ENCODE results near the gene COL25A1.
"Not testable (repeated sequence)": the region's sequence is repeated elsewhere in the genome, so short reads cannot be mapped to it uniquely, and the experiment has no call there.

COL25A1 gene

DNA sequence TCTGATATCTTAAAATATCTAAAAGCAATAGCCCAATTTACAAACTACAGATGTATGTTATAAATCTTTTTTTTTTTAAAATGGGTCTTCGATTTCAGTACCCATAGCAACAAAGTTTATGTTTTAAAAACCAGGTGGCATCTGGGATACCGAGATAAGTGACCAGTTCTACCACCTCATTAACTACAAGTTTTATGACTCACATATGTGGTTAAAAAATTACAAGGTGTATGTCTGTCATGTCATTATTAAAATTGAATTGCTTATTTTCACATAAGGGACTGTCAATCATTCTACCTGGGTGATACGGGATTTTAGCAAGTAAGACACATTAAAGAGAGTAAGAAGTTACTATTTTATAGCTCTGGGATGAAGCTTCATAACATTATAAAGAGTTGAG, 347.6 kb downstream of the COL25A1 start:
- DNase-seq: peak; percentile 47
- in situ Hi-C loops (cut with MboI; ENCODE audit: low pct_unique_long_range_greater_than_20kb, low sequenced_read_pairs): no loop called here

DNA sequence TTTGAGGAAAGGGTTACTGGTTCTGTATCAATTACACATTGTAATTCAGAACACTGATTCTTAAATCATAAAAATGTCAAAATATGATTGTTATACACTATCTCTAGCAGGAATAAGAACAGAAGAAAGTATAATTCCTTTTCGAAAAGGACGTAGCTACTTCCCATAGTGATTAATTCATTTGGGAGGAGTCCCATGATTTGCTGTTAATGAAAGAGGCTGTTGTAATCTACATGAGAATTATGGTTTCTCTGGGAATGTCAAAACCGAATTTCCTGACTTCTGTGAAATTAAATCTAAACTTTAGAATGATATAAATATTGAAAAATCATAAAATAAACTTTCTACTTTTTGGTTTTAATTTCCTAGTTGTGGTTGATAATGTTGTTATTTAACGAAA, 348.5 kb downstream of the COL25A1 start:
- DNase-seq: no peak
- in situ Hi-C loops (cut with MboI; ENCODE audit: low pct_unique_long_range_greater_than_20kb, low sequenced_read_pairs): no loop called here

DNA sequence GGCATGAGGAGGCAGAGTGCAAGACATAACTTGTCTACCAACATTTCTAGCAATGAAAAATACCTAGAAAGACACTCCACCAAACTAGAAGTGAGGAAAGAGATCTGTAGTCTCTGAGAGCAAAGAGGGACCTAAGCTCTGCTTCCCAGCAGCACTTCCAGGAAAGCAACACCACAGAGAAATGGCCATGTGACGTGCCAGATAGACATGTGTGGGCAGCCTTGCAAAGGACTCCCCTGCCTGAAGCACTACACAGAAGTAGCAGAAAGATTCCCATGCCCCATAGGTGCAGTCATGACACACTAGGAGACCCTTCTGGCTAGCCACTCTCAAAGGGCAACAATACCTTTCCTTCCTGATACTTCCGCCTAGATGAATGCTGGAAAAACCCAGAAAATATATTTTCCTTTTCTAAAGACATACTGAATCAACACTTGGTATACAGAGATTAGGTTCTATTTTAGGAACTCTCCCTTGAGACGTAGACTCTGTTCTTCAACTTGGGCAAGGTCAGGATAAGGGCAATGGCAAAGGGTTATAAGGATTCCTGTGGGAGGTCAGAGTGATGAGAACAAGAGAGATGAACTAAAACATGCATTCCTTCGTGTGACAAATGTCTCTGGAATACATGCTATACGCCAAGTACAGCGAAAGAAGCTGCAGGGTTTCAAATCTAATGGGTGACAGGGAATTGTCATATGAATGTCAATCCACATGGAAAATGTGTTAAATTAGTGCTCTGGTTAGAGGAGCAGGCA, 352.1 kb downstream of the COL25A1 start:
- DNase-seq: no peak
- in situ Hi-C loops (cut with MboI; ENCODE audit: low pct_unique_long_range_greater_than_20kb, low sequenced_read_pairs): no loop called here

- in situ Hi-C loops (cut with MboI; ENCODE audit: low pct_unique_long_range_greater_than_20kb, low sequenced_read_pairs): no loop called here
- no peak for DNase-seq
Observed at GRCh38 chr4:108947526-108947925, 354.9 kb downstream of the COL25A1 start.

DNA sequence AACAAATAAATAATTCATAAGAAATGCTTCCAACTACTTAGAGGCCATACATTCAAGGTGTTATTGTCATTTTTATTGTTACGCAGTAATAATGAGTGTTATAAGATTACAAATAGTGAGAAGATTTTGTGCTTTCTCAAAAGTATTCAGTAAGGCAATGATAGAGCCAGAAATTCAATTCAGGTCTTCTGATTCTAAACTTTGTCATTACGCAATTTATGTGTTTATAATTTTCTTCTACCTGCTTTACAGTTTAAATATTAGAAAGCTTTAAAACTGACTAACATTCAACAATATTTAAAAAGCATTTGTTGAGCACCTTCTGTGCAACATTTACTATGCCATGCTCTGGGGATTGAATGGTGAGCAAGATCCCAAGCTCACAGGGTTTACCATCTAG, 356.2 kb downstream of the COL25A1 start:
- in situ Hi-C loops (cut with MboI; ENCODE audit: low pct_unique_long_range_greater_than_20kb, low sequenced_read_pairs): no loop called here
- no peak for DNase-seq

DNA sequence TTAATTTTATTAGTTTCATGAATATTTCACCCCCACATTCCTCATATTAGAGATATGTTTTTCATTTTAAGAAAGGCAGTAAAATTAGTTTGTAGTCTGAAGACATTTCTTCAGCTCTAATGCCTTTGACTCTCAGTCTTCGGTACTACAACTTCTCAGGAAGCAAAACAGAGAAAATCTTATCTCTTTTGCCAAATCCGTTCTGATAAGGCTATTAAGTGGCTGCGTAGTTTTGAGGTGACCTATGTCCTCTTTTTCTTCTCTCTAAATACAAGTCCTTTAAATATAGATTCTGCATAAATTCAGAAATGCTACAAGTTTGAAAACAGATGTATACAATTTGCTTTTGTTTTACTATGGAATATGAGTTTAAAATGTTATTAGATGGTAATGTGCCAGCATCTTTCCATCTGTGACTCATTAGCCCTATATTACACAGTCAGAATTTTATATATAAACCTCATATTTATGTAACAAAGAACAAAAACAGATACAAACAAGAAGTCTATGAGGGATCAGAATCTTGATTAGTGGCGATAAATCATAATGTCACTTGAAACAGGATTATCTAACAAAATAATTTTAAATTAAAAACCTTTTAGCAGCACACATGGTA, 358.4 kb downstream of the COL25A1 start:
- in situ Hi-C loops (cut with MboI; ENCODE audit: low pct_unique_long_range_greater_than_20kb, low sequenced_read_pairs): no loop called here

DNA sequence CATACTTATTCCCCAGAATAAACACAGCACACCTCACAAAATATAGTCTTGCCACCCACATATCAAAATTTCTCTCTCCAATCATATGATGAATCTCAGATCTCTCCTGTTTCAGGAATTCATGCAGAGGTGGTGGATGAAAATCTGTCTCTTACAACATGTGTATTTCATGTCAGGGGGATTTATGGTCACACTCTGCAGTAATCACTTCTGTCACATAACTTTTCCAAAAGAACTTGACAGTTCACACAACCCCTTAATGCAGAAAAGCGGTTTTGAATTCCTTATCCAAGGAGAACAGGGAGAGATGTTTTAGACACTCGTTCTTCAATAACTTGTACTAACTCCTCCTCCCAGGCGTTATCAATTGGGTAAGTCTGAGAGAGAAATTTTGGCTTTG, 359.1 kb downstream of the COL25A1 start:
- in situ Hi-C loops (cut with MboI; ENCODE audit: low pct_unique_long_range_greater_than_20kb, low sequenced_read_pairs): no loop called here
- no peak for DNase-seq

More for the DNA sequence above, 358.4 kb downstream of the COL25A1 start:
- DNase-seq: no peak

DNA sequence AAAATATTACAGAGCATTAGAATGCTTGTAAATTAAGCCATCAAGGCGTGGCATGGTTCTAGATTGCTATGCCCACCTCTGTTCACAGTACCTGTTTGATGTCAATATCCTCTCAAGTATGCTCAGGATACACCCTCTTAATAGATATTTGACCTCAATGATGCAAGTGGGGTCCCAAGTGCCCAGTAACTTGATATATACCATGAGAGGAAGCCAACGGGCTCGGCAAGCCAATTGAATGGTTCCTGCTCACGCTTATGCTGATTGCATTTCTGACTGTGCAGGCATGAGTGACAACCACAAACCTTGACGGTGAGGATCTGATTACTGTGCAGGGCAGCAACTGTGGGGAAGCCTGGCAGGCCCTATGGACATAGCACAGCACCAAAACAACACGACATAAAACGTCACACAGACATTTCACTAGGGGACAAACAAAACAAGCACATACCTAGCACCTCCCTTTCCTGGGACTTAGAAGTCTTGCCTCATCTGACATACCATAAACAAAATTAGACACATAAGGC, 360.5 kb downstream of the COL25A1 start:
- DNase-seq: peak; percentile 46
- in situ Hi-C loops (cut with MboI; ENCODE audit: low pct_unique_long_range_greater_than_20kb, low sequenced_read_pairs): no loop called here

DNA sequence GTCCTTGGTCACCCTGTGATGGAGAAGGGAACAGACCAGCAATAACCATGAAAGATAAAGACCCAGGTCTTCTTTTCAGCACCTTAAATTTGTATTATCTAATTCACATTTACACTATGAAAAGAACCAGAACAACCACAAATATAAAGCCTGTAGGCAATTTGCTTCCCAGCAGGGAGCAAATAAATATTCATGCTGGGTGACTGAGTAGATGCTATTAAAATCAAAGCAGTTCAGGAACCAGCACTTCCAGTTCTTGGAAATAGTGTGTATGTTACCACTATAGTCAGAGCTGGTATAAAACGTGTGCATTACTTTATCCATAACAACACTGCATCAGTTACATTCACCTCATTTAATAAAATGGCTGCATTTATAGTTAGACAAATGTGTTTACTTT, 361.8 kb downstream of the COL25A1 start:
- in situ Hi-C loops (cut with MboI; ENCODE audit: low pct_unique_long_range_greater_than_20kb, low sequenced_read_pairs): no loop called here
- no peak for DNase-seq

DNA sequence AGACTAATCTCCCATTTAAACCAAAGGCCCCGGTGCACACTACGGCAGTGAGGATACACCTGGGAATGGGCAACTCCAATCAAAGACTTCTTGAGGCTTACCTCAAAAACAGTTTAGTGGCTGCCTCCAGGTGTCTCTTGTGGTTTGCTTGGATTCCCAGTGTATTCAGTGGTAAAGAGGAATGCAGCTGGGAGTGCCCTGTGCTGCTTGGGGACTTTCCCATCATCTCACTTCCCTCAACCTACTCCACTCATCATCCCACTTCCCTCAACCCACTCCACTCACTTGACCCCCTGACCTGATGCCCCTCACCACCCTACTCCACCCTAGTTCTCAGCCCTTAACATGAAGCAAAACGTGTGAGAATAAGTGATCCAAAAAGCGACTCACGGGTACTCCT, 362.3 kb downstream of the COL25A1 start:
- in situ Hi-C loops (cut with MboI; ENCODE audit: low pct_unique_long_range_greater_than_20kb, low sequenced_read_pairs): no loop called here
- DNase-seq: no peak

DNA sequence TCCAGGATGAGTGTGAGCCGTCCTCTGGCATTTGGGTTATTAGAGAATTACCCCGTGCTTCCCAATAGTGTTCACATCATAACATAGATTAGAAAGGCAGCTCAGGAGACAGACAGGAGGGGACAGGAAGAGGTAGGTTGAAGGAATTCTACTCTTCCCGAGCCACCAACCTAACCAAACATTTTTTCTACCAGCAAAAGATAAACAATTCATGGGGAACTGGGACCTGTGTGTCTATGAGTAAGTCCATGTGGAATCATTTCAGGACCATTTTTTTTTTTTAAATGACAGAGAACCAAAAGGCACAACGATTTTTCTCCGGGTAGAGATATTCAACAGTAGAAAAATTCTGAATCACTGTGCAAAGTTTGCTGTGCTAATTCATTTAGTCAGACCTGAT, 365.4 kb downstream of the COL25A1 start:
- no peak for DNase-seq
- in situ Hi-C loops (cut with MboI; ENCODE audit: low pct_unique_long_range_greater_than_20kb, low sequenced_read_pairs): no loop called here

- DNase-seq; in situ Hi-C loops (cut with MboI; ENCODE audit: low pct_unique_long_range_greater_than_20kb, low sequenced_read_pairs): not testable (repeated sequence)
Observed at GRCh38 chr4:108933925-108934324, 368.5 kb downstream of the COL25A1 start.

DNA sequence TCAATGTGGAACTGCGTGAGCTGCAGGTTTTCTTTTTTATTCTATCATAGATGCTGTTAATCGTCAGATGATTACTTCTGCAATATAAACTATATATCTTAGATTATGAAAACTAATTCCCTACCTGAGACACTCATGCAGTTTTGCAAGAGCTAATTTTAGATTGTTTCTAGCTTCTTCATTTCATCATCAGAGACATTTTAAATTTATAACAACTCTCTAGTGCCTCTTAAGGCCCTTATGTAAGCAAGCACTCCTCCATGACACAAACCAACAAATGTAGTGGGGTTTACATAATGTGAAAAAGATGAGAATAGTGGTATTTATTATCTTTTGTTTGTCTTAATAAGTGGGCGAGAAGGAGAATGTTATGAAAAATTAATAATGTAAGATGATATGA, 369.4 kb downstream of the COL25A1 start:
- DNase-seq: no peak
- in situ Hi-C loops (cut with MboI; ENCODE audit: low pct_unique_long_range_greater_than_20kb, low sequenced_read_pairs): no loop called here

DNA sequence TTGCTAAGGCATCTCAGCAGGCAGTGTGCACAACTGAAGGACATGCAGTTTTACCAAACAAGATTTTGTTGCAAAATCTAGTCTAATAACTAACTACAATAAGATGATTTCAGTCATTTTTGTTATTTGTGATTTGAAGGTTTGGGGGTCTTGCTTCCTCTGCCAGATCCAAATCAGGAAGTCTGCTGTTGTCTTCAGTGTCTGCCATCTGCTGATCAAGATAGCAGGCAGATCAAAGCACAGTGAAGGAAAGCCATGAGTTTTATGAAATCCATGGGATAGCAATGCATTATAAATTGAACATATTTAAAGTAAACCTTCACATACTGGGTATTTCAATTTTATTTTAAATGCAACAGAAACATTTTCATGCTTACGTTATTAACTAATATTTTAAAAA, 370.5 kb downstream of the COL25A1 start:
- in situ Hi-C loops (cut with MboI; ENCODE audit: low pct_unique_long_range_greater_than_20kb, low sequenced_read_pairs): no loop called here

GRCh38 chr4:108930186-108930585, 372.3 kb downstream of the COL25A1 start:
- in situ Hi-C loops (cut with MboI; ENCODE audit: low pct_unique_long_range_greater_than_20kb, low sequenced_read_pairs): no loop called here
- DNase-seq: no peak

More for the DNA sequence above, 370.5 kb downstream of the COL25A1 start:
- peak; percentile 51 for DNase-seq

GRCh38 chr4:108926781-108927180, 375.7 kb downstream of the COL25A1 start:
- no peak for DNase-seq
- in situ Hi-C loops (cut with MboI; ENCODE audit: low pct_unique_long_range_greater_than_20kb, low sequenced_read_pairs): no loop called here

GRCh38 chr4:108926061-108926460, 376.4 kb downstream of the COL25A1 start:
- in situ Hi-C loops (cut with MboI; ENCODE audit: low pct_unique_long_range_greater_than_20kb, low sequenced_read_pairs): no loop called here
- no peak for DNase-seq

- in situ Hi-C loops (cut with MboI; ENCODE audit: low pct_unique_long_range_greater_than_20kb, low sequenced_read_pairs): no loop called here
- DNase-seq: no peak
Observed at GRCh38 chr4:108922191-108922590, 380.3 kb downstream of the COL25A1 start.

DNA sequence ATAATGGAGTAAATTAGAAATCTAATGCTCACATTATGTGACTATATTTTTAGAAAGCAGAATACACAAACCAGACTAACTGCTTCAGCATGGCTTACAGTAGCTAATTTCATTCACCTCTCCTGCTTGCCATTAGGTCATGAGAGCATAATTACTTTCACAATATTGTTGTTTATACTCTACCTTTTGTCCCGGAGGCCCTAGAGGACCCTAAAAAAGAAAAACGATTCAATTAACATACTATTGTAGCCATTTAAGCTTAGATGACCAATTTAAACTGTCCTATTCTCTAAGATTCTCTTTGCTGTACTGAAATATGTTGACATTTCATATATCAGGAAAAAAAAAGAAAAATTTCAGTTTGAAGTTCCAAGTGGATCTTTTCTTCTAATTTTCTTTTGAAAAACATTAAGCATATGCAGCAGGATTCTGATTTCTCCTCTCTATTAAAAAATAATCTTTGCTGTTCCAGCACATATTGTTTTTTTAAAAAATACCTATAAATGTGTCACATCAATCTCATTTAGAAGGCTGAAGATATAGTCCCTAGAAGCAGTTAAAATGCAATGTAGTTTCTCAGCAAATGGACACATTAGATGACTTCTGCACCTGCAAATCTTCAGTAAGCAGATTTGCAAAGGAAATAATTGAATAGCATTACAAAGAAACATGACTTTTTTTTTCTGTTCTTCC, 381.9 kb downstream of the COL25A1 start:
- in situ Hi-C loops (cut with MboI; ENCODE audit: low pct_unique_long_range_greater_than_20kb, low sequenced_read_pairs): no loop called here
- no peak for DNase-seq

GRCh38 chr4:108919226-108919893, 383.1 kb downstream of the COL25A1 start:
- in situ Hi-C loops (cut with MboI; ENCODE audit: low pct_unique_long_range_greater_than_20kb, low sequenced_read_pairs): no loop called here
- DNase-seq: no peak

All from KBM-7 (cell line).